Activated T-cell treated with anti-CD3 and anti-CD28 coated beads, Interleukin-2, amount 50 U/mL, for 4 hours (primary cell): ENCODE results near the gene DOLPP1. TPM values are rescaled to one million over a fixed set of nuclear protein-coding genes. Genes with fewer than 3 reads are reported as not detected.

ENCODE experiments used
- ATAC-seq, 2 donors: fragments of 200-7000 bp; cut with Tn5 transposase; one replicate each; pipeline ENCODE4 v1.10.0; 2021
- DNase-seq: peaks from one replicate; pipeline ENCODE4 v3.0.0-alpha.2; 2020
- H3K27me3 Mint-ChIP-seq: one replicate; pipeline ENCODE4 v1.8.0; 2021; ENCODE audit warnings: low read depth, mixed read lengths
- H3K36me3 Mint-ChIP-seq: one replicate; pipeline ENCODE4 v1.8.0; 2022; ENCODE audit warnings: mixed read lengths; ENCODE audit not compliant: insufficient read depth
- H3K4me1 Mint-ChIP-seq: one replicate; pipeline ENCODE4 v1.8.0; 2021; ENCODE audit warnings: low read depth, mixed read lengths
- H3K4me3 Mint-ChIP-seq: one replicate; pipeline ENCODE4 v1.8.0; 2021; ENCODE audit warnings: mild to moderate bottlenecking, moderate library complexity, mixed read lengths
- H3K9me3 Mint-ChIP-seq: one replicate; pipeline ENCODE4 v1.8.0; 2021; ENCODE audit warnings: mixed read lengths
- total RNA-seq, 3 donors: library from RNA; stranded (reverse); gene quantifications; one replicate each; pipeline ENCODE4 v1.2.1, GENCODE V29; 2021

Gene DOLPP1
- total RNA-seq, 3 donors from 2014 or later, result 27.5 to 30.5 (median 30.3) TPM

GRCh38 chr9:129095908-129096307 lies 15.0 kb downstream of the DOLPP1 start:
- Mint-ChIP-seq H3K27me3 (no peaks in the 10 kb centered on the region), H3K36me3 (peaks cover 2% of the 10 kb centered on the region), H3K4me1 (no peaks in the 10 kb centered on the region), H3K9me3 (no peaks in the 10 kb centered on the region), H3K4me3 (no peak overlapping the region)
- ATAC-seq, result no peak
- DNase-seq, result no peak

DNA sequence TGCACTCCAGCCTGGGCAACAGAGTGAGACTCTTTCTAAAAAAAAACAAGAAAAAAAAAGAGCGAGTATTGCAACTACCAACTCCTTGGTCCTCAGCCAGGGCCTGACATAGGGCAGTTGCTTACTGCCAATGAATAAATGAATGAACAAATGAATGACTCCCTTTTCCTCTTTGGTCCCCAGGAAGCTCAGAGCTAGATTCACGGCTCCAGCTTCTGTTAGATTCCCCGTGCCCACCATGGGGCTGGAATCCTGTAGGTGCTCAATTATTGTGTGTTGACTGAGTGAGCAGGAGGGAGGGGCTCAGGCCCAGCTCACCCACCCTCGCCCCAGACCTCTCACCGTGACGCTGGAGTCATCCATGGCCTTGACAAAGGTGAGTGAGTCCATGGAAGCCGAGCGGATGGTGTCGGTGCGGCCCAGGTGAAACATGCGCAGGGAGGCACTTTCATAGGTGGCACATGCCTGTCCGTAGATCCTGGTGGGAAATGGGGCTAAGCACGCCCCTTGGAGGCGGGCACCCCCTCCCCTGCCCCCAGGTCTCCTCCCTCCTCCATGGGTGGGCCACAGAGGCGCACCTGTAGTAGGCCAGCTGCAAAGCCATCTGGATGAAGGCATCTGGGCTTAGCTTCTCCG lies 16.9 kb downstream of the DOLPP1 start:
- no peaks in the 10 kb centered on the region for H3K9me3 Mint-ChIP-seq
- H3K36me3 Mint-ChIP-seq, result peaks cover 2% of the 10 kb centered on the region
- no peak overlapping the region for H3K4me3 Mint-ChIP-seq
- no peak for ATAC-seq
- no peaks in the 10 kb centered on the region for H3K27me3 Mint-ChIP-seq
- DNase-seq, result no peak
- H3K4me1 Mint-ChIP-seq, result no peaks in the 10 kb centered on the region

DNA sequence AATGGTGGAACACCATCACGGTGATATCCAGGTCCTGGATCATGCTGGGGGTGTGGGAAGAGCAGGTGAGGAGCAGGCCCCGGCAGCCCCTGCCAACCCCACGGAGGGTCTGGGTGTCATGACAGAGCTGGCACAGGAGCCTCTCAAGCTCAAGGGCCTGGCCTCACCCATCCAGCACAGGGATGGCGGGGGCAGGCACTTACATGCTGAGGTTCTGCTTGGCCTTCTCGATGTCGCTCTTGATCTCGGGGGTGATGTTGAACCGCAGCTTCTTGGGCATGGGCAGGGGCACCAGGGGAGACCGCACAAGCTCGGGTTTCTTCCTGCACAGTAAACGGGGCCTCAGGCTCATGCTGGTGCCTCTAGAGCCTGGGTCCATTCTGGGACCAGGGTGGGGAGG lies 17.4 kb downstream of the DOLPP1 start:
- H3K4me1 Mint-ChIP-seq, result no peaks in the 10 kb centered on the region
- DNase-seq (no peak), ATAC-seq (no peak)
- no peaks in the 10 kb centered on the region for H3K9me3 Mint-ChIP-seq
- H3K27me3 Mint-ChIP-seq, result no peaks in the 10 kb centered on the region
- H3K4me3 Mint-ChIP-seq, result no peak overlapping the region
- H3K36me3 Mint-ChIP-seq, result peaks cover 2% of the 10 kb centered on the region

- DNase-seq (no peak), ATAC-seq (no peak)
- Mint-ChIP-seq H3K4me3 (no peak overlapping the region), H3K9me3 (no peaks in the 10 kb centered on the region), H3K4me1 (no peaks in the 10 kb centered on the region), H3K36me3 (peaks cover 2% of the 10 kb centered on the region), H3K27me3 (no peaks in the 10 kb centered on the region)
Measured at GRCh38 chr9:129100383-129101169, 19.7 kb downstream of the DOLPP1 start.

DNA sequence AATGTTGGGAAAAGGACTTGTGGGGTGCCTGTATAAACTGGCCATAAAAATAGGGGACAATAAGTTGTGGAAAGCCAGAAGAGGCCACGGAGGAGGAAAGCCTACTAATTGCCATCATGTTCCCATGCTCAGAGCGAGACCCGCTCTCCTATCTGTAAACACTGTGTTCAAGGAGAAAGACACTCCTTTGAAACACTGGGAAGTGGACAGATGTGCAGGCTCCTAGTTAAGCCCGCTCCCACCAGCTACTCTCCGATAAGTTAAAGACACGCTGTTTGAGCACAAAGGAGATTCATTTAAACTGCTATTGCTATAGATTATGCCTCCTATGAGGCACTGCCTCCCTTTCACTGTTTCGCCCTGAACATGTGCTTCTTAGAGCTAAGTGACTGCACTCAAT lies 20.4 kb downstream of the DOLPP1 start:
- no peak for DNase-seq
- ATAC-seq, result no peak
- H3K36me3 Mint-ChIP-seq, result peaks cover 2% of the 10 kb centered on the region
- H3K9me3 Mint-ChIP-seq, result no peaks in the 10 kb centered on the region
- H3K4me1 Mint-ChIP-seq, result no peaks in the 10 kb centered on the region
- H3K27me3 Mint-ChIP-seq, result no peaks in the 10 kb centered on the region
- H3K4me3 Mint-ChIP-seq, result no peak overlapping the region

GRCh38 chr9:129102095-129102525 lies 21.2 kb downstream of the DOLPP1 start:
- Mint-ChIP-seq H3K27me3 (no peaks in the 10 kb centered on the region), H3K36me3 (no peaks in the 10 kb centered on the region), H3K9me3 (no peaks in the 10 kb centered on the region), H3K4me3 (no peak overlapping the region), H3K4me1 (no peaks in the 10 kb centered on the region)
- ATAC-seq (no peak), DNase-seq (no peak)

GRCh38 chr9:129102791-129103594 lies 22.1 kb downstream of the DOLPP1 start:
- no peak for DNase-seq
- Mint-ChIP-seq H3K4me3 (no peak overlapping the region), H3K9me3 (no peaks in the 10 kb centered on the region)

DNA sequence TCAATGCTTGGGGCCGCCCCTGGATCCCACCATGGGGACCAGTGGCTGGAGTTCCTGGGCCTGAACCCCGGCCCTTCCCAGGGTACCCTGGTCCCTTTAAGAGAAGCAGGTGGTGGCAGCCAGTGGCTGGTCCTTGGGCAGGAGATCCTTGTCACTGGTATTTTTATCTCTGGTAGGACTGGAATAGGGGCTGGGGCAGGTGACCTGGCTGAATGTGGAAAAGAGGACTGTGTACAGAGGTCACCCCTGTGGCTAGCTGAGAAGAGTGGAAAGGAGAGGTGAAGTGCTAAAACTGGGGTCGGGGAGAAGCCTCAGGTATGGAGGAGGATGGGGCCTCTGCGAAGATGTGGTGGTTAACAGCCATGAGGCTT lies 22.7 kb downstream of the DOLPP1 start:
- no peak overlapping the region for H3K4me3 Mint-ChIP-seq
- H3K27me3 Mint-ChIP-seq, result no peaks in the 10 kb centered on the region
- H3K9me3 Mint-ChIP-seq, result no peaks in the 10 kb centered on the region

More at GRCh38 chr9:129102791-129103594, 22.1 kb downstream of the DOLPP1 start:
- Mint-ChIP-seq H3K4me1 (no peaks in the 10 kb centered on the region), H3K27me3 (no peaks in the 10 kb centered on the region), H3K36me3 (peaks cover 1% of the 10 kb centered on the region)
- ATAC-seq, result peak; percentile 57 to 74

DNA sequence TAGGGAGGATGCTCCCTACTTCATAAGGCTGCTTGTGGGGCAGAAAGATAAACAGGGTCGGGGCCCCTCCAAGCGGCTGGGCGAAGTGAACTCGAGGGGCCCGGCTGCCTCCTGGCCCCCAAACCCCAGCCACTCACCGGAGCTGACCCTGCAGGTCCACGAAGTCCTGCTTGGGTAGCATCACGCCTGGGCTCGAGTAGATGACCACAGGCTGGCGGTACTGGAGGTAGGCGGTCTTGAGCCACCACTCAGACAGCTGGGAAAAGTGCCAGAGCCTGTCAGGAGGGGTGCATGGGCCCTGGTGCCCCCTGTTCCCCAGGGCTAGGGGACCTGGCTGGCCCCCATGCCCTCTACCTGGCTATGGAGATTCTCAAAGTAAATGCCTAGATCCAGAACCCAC lies 23.1 kb downstream of the DOLPP1 start:
- Mint-ChIP-seq H3K9me3 (no peaks in the 10 kb centered on the region), H3K27me3 (no peaks in the 10 kb centered on the region), H3K4me1 (peaks cover 2% of the 10 kb centered on the region), H3K36me3 (peaks cover 1% of the 10 kb centered on the region), H3K4me3 (no peak overlapping the region)
- DNase-seq, result no peak
- no peak for ATAC-seq

More for the DNA sequence above, 22.7 kb downstream of the DOLPP1 start:
- DNase-seq (no peak), ATAC-seq (no peak)
- Mint-ChIP-seq H3K36me3 (peaks cover 1% of the 10 kb centered on the region), H3K4me1 (no peaks in the 10 kb centered on the region)

DNA sequence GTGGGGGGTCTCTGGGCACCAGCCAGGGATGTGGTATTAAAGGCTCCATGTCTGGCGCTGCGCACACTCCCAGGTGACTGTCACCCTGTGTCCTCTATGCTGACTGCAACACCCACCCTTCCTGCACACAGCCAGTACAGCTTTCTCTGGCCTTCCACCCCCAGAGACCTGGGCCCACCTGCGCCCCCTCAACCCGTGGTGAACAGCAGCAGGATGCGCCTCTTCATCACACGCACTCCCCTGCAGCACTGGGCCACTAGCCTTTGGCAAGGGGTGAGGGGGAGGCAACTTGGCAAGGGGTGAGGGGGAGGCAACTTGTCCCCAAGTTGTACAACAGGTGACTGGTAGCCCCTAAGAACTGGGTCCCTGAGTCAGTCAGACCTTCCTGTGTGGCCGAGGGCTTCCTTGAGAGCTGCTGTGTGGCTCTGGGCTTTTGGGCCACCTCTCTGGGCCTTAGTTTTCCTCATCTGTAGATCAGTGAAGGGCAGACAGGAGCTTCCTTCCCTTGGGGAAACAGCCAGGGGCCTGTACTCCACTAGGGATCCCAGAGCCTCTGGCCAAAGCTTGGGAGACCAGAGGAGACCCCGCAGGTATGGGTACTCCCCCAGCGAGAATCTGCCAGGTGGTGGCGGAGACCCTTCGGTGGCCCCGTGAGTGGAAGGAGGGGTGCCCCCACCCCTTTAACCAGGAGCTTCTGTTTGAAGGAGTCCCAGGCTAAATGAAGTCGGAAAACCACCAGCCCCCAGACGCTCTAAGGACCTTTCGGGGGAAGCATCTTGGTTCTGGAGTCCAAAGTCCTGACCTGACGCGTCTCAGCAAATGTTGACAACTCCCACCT lies 25.2 kb downstream of the DOLPP1 start:
- Mint-ChIP-seq H3K4me1 (peaks cover 10% of the 10 kb centered on the region), H3K27me3 (no peaks in the 10 kb centered on the region), H3K9me3 (no peaks in the 10 kb centered on the region), H3K36me3 (peaks cover 1% of the 10 kb centered on the region), H3K4me3 (no peak overlapping the region)
- DNase-seq (no peak), ATAC-seq (no peak)

- no peaks in the 10 kb centered on the region for H3K9me3 Mint-ChIP-seq
- peaks cover 1% of the 10 kb centered on the region for H3K36me3 Mint-ChIP-seq
- H3K4me1 Mint-ChIP-seq, result peaks cover 16% of the 10 kb centered on the region
- H3K4me3 Mint-ChIP-seq, result no peak overlapping the region
- no peaks in the 10 kb centered on the region for H3K27me3 Mint-ChIP-seq
- DNase-seq (no peak), ATAC-seq (no peak)
Measured at GRCh38 chr9:129107651-129108050, 26.7 kb downstream of the DOLPP1 start.

GRCh38 chr9:129108083-129108804 lies 27.3 kb downstream of the DOLPP1 start:
- H3K4me1 Mint-ChIP-seq, result peaks cover 16% of the 10 kb centered on the region
- H3K4me3 Mint-ChIP-seq, result peak overlapping the region; percentile 48
- peaks cover 1% of the 10 kb centered on the region for H3K36me3 Mint-ChIP-seq
- H3K27me3 Mint-ChIP-seq, result no peaks in the 10 kb centered on the region
- DNase-seq (no peak), ATAC-seq (no peak)
- no peaks in the 10 kb centered on the region for H3K9me3 Mint-ChIP-seq

DNA sequence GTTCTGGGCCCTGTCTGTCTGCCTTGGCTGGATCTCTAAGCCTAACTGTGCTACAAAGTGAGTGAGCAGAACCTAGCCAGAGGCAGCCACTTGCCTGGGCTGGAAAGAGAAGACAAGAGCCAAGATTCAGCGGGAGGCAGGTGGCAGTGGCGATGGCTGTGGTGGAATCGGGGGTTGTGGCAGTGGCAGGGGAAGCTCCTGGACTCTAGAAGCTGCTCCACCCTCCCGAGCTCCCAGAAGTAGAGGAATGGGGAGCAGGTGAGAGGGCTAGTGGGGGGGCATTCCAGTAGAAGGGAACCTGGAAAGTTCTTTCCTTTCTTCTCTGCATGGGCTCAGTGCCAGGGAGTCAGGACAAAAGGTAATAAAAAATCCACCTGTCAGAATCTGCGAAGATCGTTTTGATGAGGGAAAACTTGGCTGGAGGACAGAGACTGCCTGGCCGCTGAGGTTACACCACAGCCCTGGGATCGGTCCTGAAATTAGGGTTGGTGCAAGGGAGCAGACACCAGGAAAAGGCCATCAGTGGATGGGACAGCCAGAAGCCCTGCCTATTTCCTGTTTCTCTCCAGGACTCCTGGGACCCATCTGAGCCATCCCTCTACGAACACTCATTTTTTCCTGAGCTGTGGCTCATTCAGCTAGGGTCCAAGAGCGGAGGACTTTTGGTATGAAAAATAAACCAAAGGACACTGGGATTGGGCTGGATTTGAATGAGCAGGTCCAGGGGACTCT lies 28.1 kb downstream of the DOLPP1 start:
- peaks cover 1% of the 10 kb centered on the region for H3K36me3 Mint-ChIP-seq
- no peaks in the 10 kb centered on the region for H3K27me3 Mint-ChIP-seq
- H3K4me3 Mint-ChIP-seq, result peak overlapping the region; percentile 66
- H3K9me3 Mint-ChIP-seq, result no peaks in the 10 kb centered on the region
- ATAC-seq, result no peak
- H3K4me1 Mint-ChIP-seq, result peaks cover 16% of the 10 kb centered on the region
- no peak for DNase-seq
